IMR-90 (cell line): ENCODE measurements around the gene AGPAT3. TPM values are rescaled to one million over a fixed set of nuclear protein-coding genes. Genes with fewer than 3 reads are reported as not detected.

ENCODE experiments used
- ATAC-seq: fragments of 200-7000 bp; cut with Tn5 transposase; 2 replicates; pipeline ENCODE4 v1.9.1; 2020; ENCODE audit warnings: low read depth, mild to moderate bottlenecking, moderate library complexity
- BruUV-seq: library from RNA; stranded (reverse); fragments of 400-500 nt; replicated peaks from 2 replicates; lab custom pipeline; 2021; lab: Mats Ljungman, UMichigan
- CTCF ChIA-PET: fragments of 300-600 bp; formaldehyde crosslinking; extraction: SDS; loops from one replicate; lab custom pipeline; 2021; ENCODE audit warnings: antibody characterized with exemption; lab: Yijun Ruan, JAX
- POLR2A ChIA-PET: fragments of 300-600 bp; sonication (Branson Sonifier 250); formaldehyde crosslinking; loops from one replicate; lab custom pipeline; 2022; ENCODE audit warnings: antibody characterized with exemption; ENCODE audit not compliant: unreplicated experiment; lab: Charles Lee
- DNase-seq: peaks from one replicate; pipeline ENCODE4 v3.0.0; 2013
- H2AFZ ChIP-seq: replicated peaks from 2 replicates; pipeline ENCODE3; 2013; ENCODE audit warnings: low read length, mild to moderate bottlenecking; ENCODE audit not compliant: poor library complexity
- H2AK5ac ChIP-seq: 2 replicates; pipeline ENCODE4 v1.6.1; 2013; ENCODE audit warnings: low read depth, low read length, inconsistent platforms
- H2AK9ac ChIP-seq: replicated peaks from 2 replicates; pipeline ENCODE3; 2013; ENCODE audit warnings: mild to moderate bottlenecking, low read depth, low read length, moderate library complexity; ENCODE audit not compliant: poor library complexity
- H2BK120ac ChIP-seq: 2 replicates; pipeline ENCODE4 v1.6.1; 2013; ENCODE audit warnings: low read depth, low read length, inconsistent platforms
- H2BK15ac ChIP-seq: 3 replicates; pipeline ENCODE4 v1.6.1; 2013; ENCODE audit warnings: low read depth, low read length, inconsistent platforms
- H2BK20ac ChIP-seq: 2 replicates; pipeline ENCODE4 v1.6.1; 2013; ENCODE audit warnings: low read depth, mild to moderate bottlenecking, inconsistent platforms, low read length, moderate library complexity
- H2BK5ac ChIP-seq: 2 replicates; pipeline ENCODE4 v1.6.1; 2013; ENCODE audit warnings: mild to moderate bottlenecking, low read depth, low read length, inconsistent platforms; ENCODE audit not compliant: poor library complexity, severe bottlenecking
- H3K14ac ChIP-seq: replicated peaks from 2 replicates; pipeline ENCODE4 v1.6.1; 2013; ENCODE audit warnings: low read depth, low read length, inconsistent platforms
- H3K18ac ChIP-seq: 2 replicates; pipeline ENCODE4 v1.6.1; 2013; ENCODE audit warnings: low read depth, low read length, control low read depth
- H3K23ac ChIP-seq: 2 replicates; pipeline ENCODE4 v1.6.1; 2013; ENCODE audit warnings: low read depth, low read length, inconsistent platforms
- H3K27ac ChIP-seq: 2 replicates; pipeline ENCODE4 v1.5.1; 2013; ENCODE audit warnings: mild to moderate bottlenecking, control low read depth, low read length; ENCODE audit not compliant: insufficient read depth
- H3K27me3 ChIP-seq: 2 replicates; pipeline ENCODE4 v1.6.1; 2013; ENCODE audit warnings: low read length; ENCODE audit not compliant: control insufficient read depth, insufficient read depth
- H3K36me3 ChIP-seq: 2 replicates; pipeline ENCODE4 v1.6.1; 2013; ENCODE audit warnings: low read length, mixed read lengths; ENCODE audit not compliant: control insufficient read depth, insufficient read depth
- H3K4ac ChIP-seq: 2 replicates; pipeline ENCODE4 v1.6.1; 2013; ENCODE audit warnings: low read depth, low read length, inconsistent platforms
- H3K4me1 ChIP-seq: 2 replicates; pipeline ENCODE4 v1.6.1; 2013; ENCODE audit warnings: low read length, mixed read lengths; ENCODE audit not compliant: control insufficient read depth, insufficient read depth
- H3K4me2 ChIP-seq: 2 replicates; pipeline ENCODE4 v1.6.1; 2013; ENCODE audit warnings: low read depth, mild to moderate bottlenecking, control low read depth, low read length, moderate library complexity
- H3K4me3 ChIP-seq: 2 replicates; pipeline ENCODE4 v1.5.1; 2013; ENCODE audit warnings: low read depth, mild to moderate bottlenecking, control low read depth, low read length, moderate library complexity; ENCODE audit not compliant: insufficient read depth
- H3K56ac ChIP-seq: 2 replicates; pipeline ENCODE4 v1.6.1; 2013; ENCODE audit warnings: low read length, inconsistent platforms; ENCODE audit not compliant: insufficient read depth; ENCODE audit errors: extremely low read depth
- H3K79me1 ChIP-seq, 2 experiments: 2 replicates each; pipeline ENCODE4 v1.6.1; 2013; ENCODE audit warnings: low read length in 2 of 2, inconsistent platforms in 1 of 2, low read depth in 1 of 2
- H3K9ac ChIP-seq: 2 replicates; pipeline ENCODE4 v1.6.1; 2013; ENCODE audit warnings: low read depth, low read length, control low read depth
- H3K9me1 ChIP-seq: 2 replicates; pipeline ENCODE4 v1.6.1; 2013; ENCODE audit warnings: low read length, inconsistent platforms; ENCODE audit not compliant: insufficient read depth
- H3K9me3 ChIP-seq: 2 replicates; pipeline ENCODE4 v1.6.1; 2013; ENCODE audit warnings: low read length; ENCODE audit not compliant: control insufficient read depth, insufficient read depth
- H4K20me1 ChIP-seq: 2 replicates; pipeline ENCODE4 v1.6.1; 2013; ENCODE audit warnings: low read length, inconsistent platforms; ENCODE audit not compliant: insufficient read depth
- H4K5ac ChIP-seq: 2 replicates; pipeline ENCODE4 v1.6.1; 2013; ENCODE audit warnings: mild to moderate bottlenecking, low read depth, low read length, control low read depth
- H4K8ac ChIP-seq, 2 experiments: 2 replicates each; pipeline ENCODE4 v1.6.1; 2013; ENCODE audit warnings: low read depth in 2 of 2, low read length in 2 of 2, control low read depth in 1 of 2, inconsistent platforms in 1 of 2
- H4K91ac ChIP-seq: 2 replicates; pipeline ENCODE4 v1.6.1; 2013; ENCODE audit warnings: low read depth, low read length, inconsistent platforms; ENCODE audit not compliant: insufficient read depth
- CEBPB ChIP-seq: IDR thresholded peaks from 2 replicates; pipeline ENCODE4 v1.6.1; 2012; ENCODE audit warnings: low read depth, low read length, improper control_type of control experiment
- CHD1 ChIP-seq: IDR thresholded peaks from 2 replicates; pipeline ENCODE4 v1.6.1; 2012; ENCODE audit warnings: low read depth, low read length, improper control_type of control experiment
- ELK1 ChIP-seq: fragments of 150-350 bp; IDR thresholded peaks from 2 replicates; pipeline ENCODE4 v1.6.1; 2016; ENCODE audit warnings: low read depth, mild to moderate bottlenecking, low read length, moderate library complexity, borderline replicate concordance
- FOS ChIP-seq: fragments of 150-350 bp; IDR thresholded peaks from 2 replicates; pipeline ENCODE4 v1.6.1; 2016; ENCODE audit warnings: low read depth, low read length
- MAFK ChIP-seq: IDR thresholded peaks from 2 replicates; pipeline ENCODE4 v1.6.1; 2012; ENCODE audit warnings: low read depth, low read length, improper control_type of control experiment
- MXI1 ChIP-seq: IDR thresholded peaks from 2 replicates; pipeline ENCODE4 v1.6.1; 2012; ENCODE audit warnings: low read depth, mild to moderate bottlenecking, low read length, moderate library complexity, borderline replicate concordance
- NFE2L2 ChIP-seq: fragments of 150-350 bp; IDR thresholded peaks from 2 replicates; pipeline ENCODE4 v1.6.1; 2016; ENCODE audit warnings: low read depth, mild to moderate bottlenecking, low read length
- POLR2A ChIP-seq: IDR thresholded peaks from 2 replicates; pipeline ENCODE4 v1.6.1; 2012; ENCODE audit warnings: mild to moderate bottlenecking, low read depth, low read length
- RAD21 ChIP-seq: IDR thresholded peaks from 2 replicates; pipeline ENCODE4 v1.6.1; 2012; ENCODE audit warnings: low read length, improper control_type of control experiment
- RCOR1 ChIP-seq: IDR thresholded peaks from 2 replicates; pipeline ENCODE4 v1.6.1; 2012; ENCODE audit warnings: mild to moderate bottlenecking, low read length, improper control_type of control experiment; ENCODE audit not compliant: insufficient replicate concordance
- RFX5 ChIP-seq: IDR thresholded peaks from 2 replicates; pipeline ENCODE4 v1.8.0; 2012; ENCODE audit warnings: low read depth, mild to moderate bottlenecking, low read length, moderate library complexity
- SMC3 ChIP-seq: fragments of 150-350 bp; IDR thresholded peaks from 2 replicates; pipeline ENCODE4 v1.6.1; 2016; ENCODE audit warnings: low read depth, mild to moderate bottlenecking, antibody characterized with exemption, low read length, moderate library complexity
- WGBS, 2 experiments: methylation state at CpG; one replicate each; pipeline versions ENCODE4 v1.1.5 to v1.1.7; 2013; ENCODE audit warnings: missing lambda C conversion rate in 2 of 2; ENCODE audit not compliant: insufficient read length in 1 of 2; ENCODE audit errors: extremely low coverage in 2 of 2; 5-methylcytosine and 5-hydroxymethylcytosine counted together
- dilution Hi-C: fragments of 300-500 bp; cut with HindIII; formaldehyde crosslinking; loops from one replicate; pipeline ENCODE4 v1.14.3; 2018; ENCODE audit warnings: low sequenced_read_pairs; ENCODE audit not compliant: unreplicated experiment
- in situ Hi-C: fragments of 300-500 bp; cut with MboI; formaldehyde crosslinking; loops from 3 replicates; pipeline ENCODE4 v1.14.3; 2019; ENCODE audit warnings: low sequenced_read_pairs, inconsistent platforms, mixed read lengths
- intact Hi-C: fragments of 100-400 bp; cut with micrococcal nuclease; formaldehyde crosslinking; loops from 2 replicates; pipeline ENCODE4 v1.10.0; 2022
- polyA plus RNA-seq, 3 experiments: library from polyadenylated mRNA; depleted of rRNA; stranded (reverse); fragments of >200 nt; gene quantifications; 2 replicates each; pipeline ENCODE4 v1.2.3, GENCODE V29; 2012; ENCODE audit warnings: low replicate concordance in 1 of 3
- total RNA-seq: library from RNA; depleted of rRNA; stranded (reverse); fragments of >200 nt; gene quantifications from 2 replicates; pipeline ENCODE4 v1.2.3, GENCODE V29; 2012

The AGPAT3 gene
- total and polyA plus RNA-seq, 2 of the 4 experiments (the other 2 are of a cell fraction): 27.1 to 38.7 TPM

- no peak overlapping the region for H2AK5ac ChIP-seq
- peaks cover 31% of the 10 kb centered on the region for H3K9me1 ChIP-seq
- H3K56ac ChIP-seq: no peak overlapping the region
- no peak overlapping the region for H3K9ac ChIP-seq
- peaks cover 61% of the 10 kb centered on the region for H4K20me1 ChIP-seq
- no peak overlapping the region for H2BK20ac ChIP-seq
- in situ Hi-C loops (no loop called here), intact Hi-C loops (no loop called here), dilution Hi-C loops (no loop called here)
- BruUV-seq: no TSS peak
- no peak overlapping the region for H3K18ac ChIP-seq
- no peak overlapping the region for H2BK120ac ChIP-seq
- no peak overlapping the region for H3K27ac ChIP-seq
- H2AFZ ChIP-seq: no peak overlapping the region
- H3K27me3 ChIP-seq: no peaks in the 10 kb centered on the region
- H3K4ac ChIP-seq: no peak overlapping the region
- ChIA-PET CTCF (no interaction called here), POLR2A (no interaction called here)
- no peak for TF ChIP-seq ELK1
- no peak for TF ChIP-seq CEBPB
- no peak for TF ChIP-seq POLR2A
- TF ChIP-seq FOS: no peak
- TF ChIP-seq MXI1: no peak
- no peak for TF ChIP-seq CHD1
- no peak for TF ChIP-seq MAFK
- TF ChIP-seq RAD21: no peak
- TF ChIP-seq RFX5: no peak
- TF ChIP-seq NFE2L2: no peak
- no peak for TF ChIP-seq RCOR1
- no peak for TF ChIP-seq SMC3
- DNase-seq: no peak
- no peak overlapping the region for H3K4me2 ChIP-seq
- H4K5ac ChIP-seq: no peak overlapping the region
- H3K23ac ChIP-seq: no peak overlapping the region
- no peak overlapping the region for H2AK9ac ChIP-seq
- peaks cover 12% of the 10 kb centered on the region for H3K4me1 ChIP-seq
- no peaks in the 10 kb centered on the region for H3K9me3 ChIP-seq
- WGBS, 2 experiments: 93% methylated on average over 2 of the region's 6 CpGs; no CpG with 5 or more reads in 1 of the 2 experiments
- H3K4me3 ChIP-seq: no peak overlapping the region
- ATAC-seq: no peak
- H3K14ac ChIP-seq: no peak overlapping the region
- H3K79me1 ChIP-seq: peaks cover 36 to 82% of the 10 kb centered on the region in 2 experiments
- no peak overlapping the region for H2BK5ac ChIP-seq
- peaks cover 5% of the 10 kb centered on the region for H3K36me3 ChIP-seq
- H4K8ac ChIP-seq: no peak overlapping the region
- no peak overlapping the region for H4K91ac ChIP-seq
- H2BK15ac ChIP-seq: no peak overlapping the region
Observed at GRCh38 chr21:44029460-44030087, 164.6 kb downstream of the AGPAT3 start.
